H1 (cell line): ENCODE data around the gene APOC4.

Experiments used
- BRCA1 ChIP-seq: IDR thresholded peaks from 2 replicates; pipeline ENCODE4 v1.6.1; 2012; ENCODE audit warnings: low read depth, low read length, improper control_type of control experiment
- CREB1 ChIP-seq: IDR thresholded peaks from 2 replicates; pipeline ENCODE4 v1.6.1; 2012; ENCODE audit warnings: inconsistent platforms
- CTCF ChIP-seq, 3 experiments: IDR thresholded peaks; 1 replicate in 2 of 3; 2 replicates in 1 of 3; pipeline versions ENCODE4 v1.5.1 to v1.6.1; 2011; ENCODE audit warnings: low read length in 3 of 3, mild to moderate bottlenecking in 3 of 3, inconsistent platforms in 2 of 3, low read depth in 1 of 3, moderate library complexity in 1 of 3; ENCODE audit not compliant: insufficient read depth in 1 of 3; ENCODE audit errors: control extremely low read depth in 1 of 3
- GTF2F1 ChIP-seq: IDR thresholded peaks from 2 replicates; pipeline ENCODE4 v1.6.1; 2012; ENCODE audit warnings: low read depth, low read length, improper control_type of control experiment, borderline replicate concordance
- HDAC6 ChIP-seq: IDR thresholded peaks from one replicate; pipeline ENCODE4 v1.7.1; 2012; ENCODE audit warnings: low read depth, mild to moderate bottlenecking, inconsistent platforms, low read length, moderate library complexity
- USF2 ChIP-seq: IDR thresholded peaks from 2 replicates; pipeline ENCODE4 v1.6.1; 2011; ENCODE audit warnings: low read length, improper control_type of control experiment

- TF ChIP-seq CTCF (IDR thresholded peaks at IDR 0.05; ENCODE audit: control extremely low read depth in 1 of 3, insufficient read depth in 1 of 3, low read depth in 1 of 3, low read length in 3 of 3), result no peak
- no peak for TF ChIP-seq BRCA1
- no peak for TF ChIP-seq USF2
- no peak for TF ChIP-seq GTF2F1
- no peak for TF ChIP-seq CREB1
- no peak for TF ChIP-seq HDAC6
Measured at GRCh38 chr19:44912854-44913253, 29.2 kb upstream of the APOC4 start.
